Nephron (organoid): ENCODE measurements around the gene FLRT2.

Source experiments
- H3K27ac Mint-ChIP-seq, 3 experiments: 2 replicates each; pipeline ENCODE4 v1.8.0; 2020; ENCODE audit warnings: mixed read lengths in 3 of 3, mild to moderate bottlenecking in 2 of 3, moderate library complexity in 1 of 3
- H3K27me3 Mint-ChIP-seq: 2 replicates; pipeline ENCODE4 v1.8.0; 2021; ENCODE audit warnings: low read depth, mild to moderate bottlenecking, moderate library complexity, mixed read lengths
- H3K36me3 Mint-ChIP-seq: 2 replicates; pipeline ENCODE4 v1.8.0; 2020; ENCODE audit warnings: low read depth, mixed read lengths
- H3K4me1 Mint-ChIP-seq: 2 replicates; pipeline ENCODE4 v1.8.0; 2020; ENCODE audit warnings: mixed read lengths
- H3K4me3 Mint-ChIP-seq, 3 experiments: 2 replicates each; pipeline ENCODE4 v1.8.0; 2020; ENCODE audit warnings: mild to moderate bottlenecking in 3 of 3, mixed read lengths in 3 of 3, moderate library complexity in 2 of 3
- H3K9me3 Mint-ChIP-seq: 2 replicates; pipeline ENCODE4 v1.8.0; 2020; ENCODE audit warnings: mixed read lengths
- TF ChIP-seq, protein P1 (sequence below), 3 experiments: fragments of 200-600 bp; sonication (generic); IDR thresholded peaks; one replicate each; pipeline ENCODE4 v1.5.0; 2021; ENCODE audit warnings: antibody characterized with exemption in 3 of 3; ENCODE audit not compliant: unreplicated experiment in 3 of 3

Gene FLRT2

DNA sequence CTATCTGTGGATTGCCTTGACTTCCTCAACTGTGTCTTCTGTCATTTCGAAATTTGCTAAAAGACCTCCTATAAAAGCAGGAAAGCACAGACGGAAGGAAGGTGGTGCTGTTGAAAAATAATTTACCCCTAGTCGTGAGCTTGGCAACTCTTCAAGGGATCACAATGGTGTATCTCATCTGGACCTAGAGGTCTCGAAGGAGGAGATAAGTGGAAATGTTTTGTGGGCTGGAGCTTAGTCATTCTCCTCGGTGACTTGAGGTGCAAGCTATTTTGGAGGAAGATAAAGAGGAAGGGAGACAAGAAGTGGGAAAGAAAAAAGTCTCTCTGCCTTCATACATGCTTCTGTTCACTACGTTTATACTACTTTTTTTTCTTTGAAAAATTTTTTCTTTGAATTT, 89.9 kb downstream of the FLRT2 start:
- TF ChIP-seq, protein P1, sequence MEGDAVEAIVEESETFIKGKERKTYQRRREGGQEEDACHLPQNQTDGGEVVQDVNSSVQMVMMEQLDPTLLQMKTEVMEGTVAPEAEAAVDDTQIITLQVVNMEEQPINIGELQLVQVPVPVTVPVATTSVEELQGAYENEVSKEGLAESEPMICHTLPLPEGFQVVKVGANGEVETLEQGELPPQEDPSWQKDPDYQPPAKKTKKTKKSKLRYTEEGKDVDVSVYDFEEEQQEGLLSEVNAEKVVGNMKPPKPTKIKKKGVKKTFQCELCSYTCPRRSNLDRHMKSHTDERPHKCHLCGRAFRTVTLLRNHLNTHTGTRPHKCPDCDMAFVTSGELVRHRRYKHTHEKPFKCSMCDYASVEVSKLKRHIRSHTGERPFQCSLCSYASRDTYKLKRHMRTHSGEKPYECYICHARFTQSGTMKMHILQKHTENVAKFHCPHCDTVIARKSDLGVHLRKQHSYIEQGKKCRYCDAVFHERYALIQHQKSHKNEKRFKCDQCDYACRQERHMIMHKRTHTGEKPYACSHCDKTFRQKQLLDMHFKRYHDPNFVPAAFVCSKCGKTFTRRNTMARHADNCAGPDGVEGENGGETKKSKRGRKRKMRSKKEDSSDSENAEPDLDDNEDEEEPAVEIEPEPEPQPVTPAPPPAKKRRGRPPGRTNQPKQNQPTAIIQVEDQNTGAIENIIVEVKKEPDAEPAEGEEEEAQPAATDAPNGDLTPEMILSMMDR (IDR thresholded peaks at IDR 0.05; ENCODE audit: unreplicated experiment in 3 of 3): no peak
- Mint-ChIP-seq H3K9me3 (no peaks in the 10 kb centered on the region), H3K4me3 (no peak overlapping the region), H3K27me3 (no peaks in the 10 kb centered on the region), H3K4me1 (peaks cover 33% of the 10 kb centered on the region), H3K27ac (peak overlapping the region; percentile 14 to 72 (median 42)), H3K36me3 (peaks cover 68% of the 10 kb centered on the region)

DNA sequence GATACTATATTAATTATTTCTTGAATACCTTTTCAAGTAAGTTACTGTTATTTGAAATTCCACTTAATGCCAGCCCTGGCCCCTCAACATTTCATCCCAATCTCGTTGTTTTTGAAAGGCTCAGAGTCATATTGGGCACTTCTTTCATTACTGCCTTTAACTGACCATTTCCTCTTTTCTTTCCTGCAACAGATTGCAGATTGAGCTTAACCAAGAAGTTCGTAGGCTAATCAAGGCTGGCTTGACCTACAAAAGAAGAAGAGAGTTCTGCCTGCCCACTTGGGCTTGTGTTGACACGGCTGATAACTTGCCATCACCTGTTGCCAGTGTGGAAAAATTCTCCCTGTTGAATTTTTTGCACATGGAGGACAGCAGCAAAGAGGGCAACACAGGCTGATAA, 91.0 kb downstream of the FLRT2 start:
- Mint-ChIP-seq H3K4me1 (peaks cover 22% of the 10 kb centered on the region), H3K9me3 (no peaks in the 10 kb centered on the region), H3K27ac (no peak overlapping the region), H3K4me3 (no peak overlapping the region), H3K36me3 (peaks cover 79% of the 10 kb centered on the region), H3K27me3 (no peaks in the 10 kb centered on the region)
- TF ChIP-seq, protein P1 (IDR thresholded peaks at IDR 0.05; ENCODE audit: unreplicated experiment in 3 of 3): no peak

DNA sequence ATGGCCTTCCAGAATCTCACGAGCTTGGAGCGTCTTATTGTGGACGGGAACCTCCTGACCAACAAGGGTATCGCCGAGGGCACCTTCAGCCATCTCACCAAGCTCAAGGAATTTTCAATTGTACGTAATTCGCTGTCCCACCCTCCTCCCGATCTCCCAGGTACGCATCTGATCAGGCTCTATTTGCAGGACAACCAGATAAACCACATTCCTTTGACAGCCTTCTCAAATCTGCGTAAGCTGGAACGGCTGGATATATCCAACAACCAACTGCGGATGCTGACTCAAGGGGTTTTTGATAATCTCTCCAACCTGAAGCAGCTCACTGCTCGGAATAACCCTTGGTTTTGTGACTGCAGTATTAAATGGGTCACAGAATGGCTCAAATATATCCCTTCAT, 92.2 kb downstream of the FLRT2 start:
- peaks cover 10% of the 10 kb centered on the region for H3K4me1 Mint-ChIP-seq
- peaks cover 84% of the 10 kb centered on the region for H3K36me3 Mint-ChIP-seq
- no peaks in the 10 kb centered on the region for H3K9me3 Mint-ChIP-seq
- H3K27ac Mint-ChIP-seq: peak overlapping the region in 1 of 3 experiments; percentile 41
- no peak overlapping the region for H3K4me3 Mint-ChIP-seq
- TF ChIP-seq, protein P1 (IDR thresholded peaks at IDR 0.05; ENCODE audit: unreplicated experiment in 3 of 3): no peak
- H3K27me3 Mint-ChIP-seq: no peaks in the 10 kb centered on the region

DNA sequence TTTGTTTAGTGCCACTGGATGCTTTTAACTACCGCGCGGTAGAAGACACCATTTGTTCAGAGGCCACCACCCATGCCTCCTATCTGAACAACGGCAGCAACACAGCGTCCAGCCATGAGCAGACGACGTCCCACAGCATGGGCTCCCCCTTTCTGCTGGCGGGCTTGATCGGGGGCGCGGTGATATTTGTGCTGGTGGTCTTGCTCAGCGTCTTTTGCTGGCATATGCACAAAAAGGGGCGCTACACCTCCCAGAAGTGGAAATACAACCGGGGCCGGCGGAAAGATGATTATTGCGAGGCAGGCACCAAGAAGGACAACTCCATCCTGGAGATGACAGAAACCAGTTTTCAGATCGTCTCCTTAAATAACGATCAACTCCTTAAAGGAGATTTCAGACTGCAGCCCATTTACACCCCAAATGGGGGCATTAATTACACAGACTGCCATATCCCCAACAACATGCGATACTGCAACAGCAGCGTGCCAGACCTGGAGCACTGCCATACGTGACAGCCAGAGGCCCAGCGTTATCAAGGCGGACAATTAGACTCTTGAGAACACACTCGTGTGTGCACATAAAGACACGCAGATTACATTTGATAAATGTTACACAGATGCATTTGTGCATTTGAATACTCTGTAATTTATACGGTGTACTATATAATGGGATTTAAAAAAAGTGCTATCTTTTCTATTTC, 93.2 kb downstream of the FLRT2 start:
- Mint-ChIP-seq H3K27me3 (no peaks in the 10 kb centered on the region), H3K9me3 (no peaks in the 10 kb centered on the region), H3K36me3 (peaks cover 81% of the 10 kb centered on the region), H3K27ac (no peak overlapping the region), H3K4me1 (peaks cover 2% of the 10 kb centered on the region), H3K4me3 (no peak overlapping the region)
- TF ChIP-seq, protein P1 (IDR thresholded peaks at IDR 0.05; ENCODE audit: unreplicated experiment in 3 of 3): no peak

DNA sequence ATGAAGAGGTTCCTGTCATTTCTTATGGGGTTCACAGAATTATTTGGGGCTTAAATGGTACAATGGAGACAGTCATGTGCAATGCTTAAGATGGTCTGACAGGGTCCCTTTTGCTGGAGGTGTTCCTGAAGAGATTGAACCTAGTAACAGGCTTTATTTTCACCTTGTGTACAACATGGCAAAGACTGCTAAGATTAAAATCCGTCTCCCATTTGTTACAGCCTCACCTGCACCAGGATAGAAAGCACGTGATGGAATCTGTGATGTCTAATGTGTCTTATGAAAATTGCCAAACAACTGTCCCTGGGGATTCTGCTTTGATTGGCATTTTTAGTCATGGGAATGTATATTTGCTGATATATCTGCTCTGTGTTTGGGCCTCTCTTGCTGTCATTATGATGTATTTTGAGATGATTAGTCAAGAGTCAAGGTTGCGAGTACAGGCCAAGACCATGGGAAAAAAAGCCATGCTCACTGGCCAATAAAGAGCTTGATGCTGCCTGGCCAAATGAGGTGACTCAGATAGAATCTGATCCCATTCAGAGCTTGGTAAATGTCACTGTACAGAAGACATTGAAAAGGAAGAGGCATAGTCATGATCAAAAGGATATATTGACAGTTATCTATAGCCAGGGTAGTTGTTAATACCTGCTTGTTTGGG, 96.1 kb downstream of the FLRT2 start:
- H3K9me3 Mint-ChIP-seq: no peaks in the 10 kb centered on the region
- H3K36me3 Mint-ChIP-seq: peaks cover 68% of the 10 kb centered on the region

More for the DNA sequence above, 96.1 kb downstream of the FLRT2 start:
- Mint-ChIP-seq H3K4me3 (no peak overlapping the region), H3K27ac (no peak overlapping the region), H3K4me1 (no peaks in the 10 kb centered on the region), H3K27me3 (no peaks in the 10 kb centered on the region)
- TF ChIP-seq, protein P1 (IDR thresholded peaks at IDR 0.05; ENCODE audit: unreplicated experiment in 3 of 3): no peak
